Neutrophil (primary cell): ENCODE measurements around the gene RRM2.

Source experiments
- H3K27ac ChIP-seq: fragments of 200-600 bp; sonication (generic); 2 replicates; pipeline ENCODE4 v1.5.1; 2016; ENCODE audit warnings: mild to moderate bottlenecking, moderate library complexity
- H3K27me3 ChIP-seq: fragments of 200-600 bp; sonication (generic); 2 replicates; pipeline ENCODE4 v1.6.0; 2016; ENCODE audit warnings: mild to moderate bottlenecking
- H3K36me3 ChIP-seq: fragments of 200-600 bp; sonication (generic); 2 replicates; pipeline ENCODE4 v1.5.1; 2017
- H3K4me1 ChIP-seq, 2 experiments: fragments of 200-600 bp in 1 of 2; sonication (generic) in 1 of 2; 1 replicate in 1 of 2; 2 replicates in 1 of 2; pipeline versions ENCODE4 v1.5.1 to v1.6.1; 2013 to 2016; ENCODE audit warnings: low read depth in 1 of 2, low read length in 1 of 2, mild to moderate bottlenecking in 1 of 2, moderate library complexity in 1 of 2; ENCODE audit not compliant: control insufficient read depth in 1 of 2, insufficient read depth in 1 of 2
- H3K4me3 ChIP-seq, 2 experiments: fragments of 200-600 bp in 1 of 2; sonication (generic) in 1 of 2; 1 replicate in 1 of 2; 2 replicates in 1 of 2; pipeline ENCODE4 v1.5.1; 2013 to 2016; ENCODE audit warnings: low read depth in 1 of 2, low read length in 1 of 2, mild to moderate bottlenecking in 1 of 2, moderate library complexity in 1 of 2
- H3K9me3 ChIP-seq: fragments of 200-600 bp; sonication (generic); 2 replicates; pipeline ENCODE4 v1.5.1; 2016
- TF ChIP-seq, protein P1 (sequence below): fragments of 200-600 bp; sonication (generic); IDR thresholded peaks from 2 replicates; pipeline ENCODE4 v1.5.1; 2016; ENCODE audit warnings: antibody characterized with exemption

Gene RRM2

DNA sequence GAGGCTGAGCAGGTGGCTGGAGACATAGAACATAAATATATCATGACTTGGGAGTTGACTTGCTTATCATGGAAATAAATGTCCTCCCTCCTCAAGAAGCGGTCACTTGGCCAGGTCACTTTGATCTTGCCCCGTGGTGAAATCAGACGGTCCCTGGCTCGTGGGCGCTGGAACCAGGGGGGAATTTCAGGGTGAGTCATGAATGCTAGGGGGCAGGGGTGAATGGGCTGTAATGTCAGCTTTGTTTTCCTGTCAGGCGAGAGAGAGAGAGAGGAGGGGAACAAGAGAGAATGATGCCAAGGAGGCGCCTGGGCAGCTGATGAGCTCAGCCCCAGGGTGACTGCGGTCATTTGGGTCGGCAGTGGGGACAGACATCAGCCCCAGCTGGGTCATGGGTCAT is 47.7 kb downstream of the RRM2 start:
- H3K4me1 ChIP-seq = no peaks in the 10 kb centered on the region
- H3K27me3 ChIP-seq = no peaks in the 10 kb centered on the region
- TF ChIP-seq, protein P1, sequence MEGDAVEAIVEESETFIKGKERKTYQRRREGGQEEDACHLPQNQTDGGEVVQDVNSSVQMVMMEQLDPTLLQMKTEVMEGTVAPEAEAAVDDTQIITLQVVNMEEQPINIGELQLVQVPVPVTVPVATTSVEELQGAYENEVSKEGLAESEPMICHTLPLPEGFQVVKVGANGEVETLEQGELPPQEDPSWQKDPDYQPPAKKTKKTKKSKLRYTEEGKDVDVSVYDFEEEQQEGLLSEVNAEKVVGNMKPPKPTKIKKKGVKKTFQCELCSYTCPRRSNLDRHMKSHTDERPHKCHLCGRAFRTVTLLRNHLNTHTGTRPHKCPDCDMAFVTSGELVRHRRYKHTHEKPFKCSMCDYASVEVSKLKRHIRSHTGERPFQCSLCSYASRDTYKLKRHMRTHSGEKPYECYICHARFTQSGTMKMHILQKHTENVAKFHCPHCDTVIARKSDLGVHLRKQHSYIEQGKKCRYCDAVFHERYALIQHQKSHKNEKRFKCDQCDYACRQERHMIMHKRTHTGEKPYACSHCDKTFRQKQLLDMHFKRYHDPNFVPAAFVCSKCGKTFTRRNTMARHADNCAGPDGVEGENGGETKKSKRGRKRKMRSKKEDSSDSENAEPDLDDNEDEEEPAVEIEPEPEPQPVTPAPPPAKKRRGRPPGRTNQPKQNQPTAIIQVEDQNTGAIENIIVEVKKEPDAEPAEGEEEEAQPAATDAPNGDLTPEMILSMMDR = no peak
- H3K4me3 ChIP-seq = no peak overlapping the region
- no peaks in the 10 kb centered on the region for H3K9me3 ChIP-seq
- H3K27ac ChIP-seq = no peak overlapping the region
- peaks cover 61% of the 10 kb centered on the region for H3K36me3 ChIP-seq

DNA sequence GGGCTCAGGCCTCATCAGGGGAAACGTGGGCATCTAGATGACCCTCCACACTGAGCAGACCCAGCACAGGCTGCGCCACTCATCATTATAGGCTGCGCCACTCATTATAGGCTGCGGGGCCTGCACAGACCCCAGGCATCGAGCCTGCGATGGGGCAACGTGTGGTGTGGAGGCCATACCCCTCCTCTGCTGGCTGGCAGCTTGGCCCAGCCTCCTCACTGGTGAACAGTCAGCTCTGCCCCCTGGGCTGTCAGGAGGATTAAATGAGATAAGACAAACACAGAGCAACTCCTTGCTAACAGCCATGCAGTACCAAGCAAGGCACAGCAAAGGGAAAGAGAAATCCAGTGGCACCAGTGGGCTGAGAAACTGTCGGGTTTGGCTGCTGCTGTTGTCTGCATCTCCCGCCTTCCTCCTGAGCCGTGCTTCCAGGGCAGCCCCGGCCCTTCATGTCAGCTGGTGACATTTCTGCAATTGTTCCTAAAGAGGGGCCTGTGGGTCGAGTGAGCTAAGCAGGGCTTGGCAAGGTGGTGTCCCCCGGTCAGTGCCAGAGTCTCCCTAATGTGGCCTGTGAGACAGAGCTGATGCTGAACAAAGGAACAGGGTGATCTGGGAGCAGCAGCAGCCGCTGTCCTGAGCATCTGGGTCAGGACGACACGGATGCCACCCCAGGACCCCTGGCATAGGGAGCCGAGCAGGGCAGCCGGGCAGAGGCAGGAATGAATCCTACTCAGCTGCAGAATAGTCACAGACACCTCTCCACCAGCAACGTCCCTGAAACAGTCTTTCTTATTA is 48.7 kb downstream of the RRM2 start:
- Histone ChIP-seq H3K36me3 (peaks cover 52% of the 10 kb centered on the region), H3K4me1 (no peaks in the 10 kb centered on the region), H3K4me3 (no peak overlapping the region), H3K27ac (no peak overlapping the region), H3K9me3 (no peaks in the 10 kb centered on the region), H3K27me3 (no peaks in the 10 kb centered on the region)
- TF ChIP-seq, protein P1 = no peak

DNA sequence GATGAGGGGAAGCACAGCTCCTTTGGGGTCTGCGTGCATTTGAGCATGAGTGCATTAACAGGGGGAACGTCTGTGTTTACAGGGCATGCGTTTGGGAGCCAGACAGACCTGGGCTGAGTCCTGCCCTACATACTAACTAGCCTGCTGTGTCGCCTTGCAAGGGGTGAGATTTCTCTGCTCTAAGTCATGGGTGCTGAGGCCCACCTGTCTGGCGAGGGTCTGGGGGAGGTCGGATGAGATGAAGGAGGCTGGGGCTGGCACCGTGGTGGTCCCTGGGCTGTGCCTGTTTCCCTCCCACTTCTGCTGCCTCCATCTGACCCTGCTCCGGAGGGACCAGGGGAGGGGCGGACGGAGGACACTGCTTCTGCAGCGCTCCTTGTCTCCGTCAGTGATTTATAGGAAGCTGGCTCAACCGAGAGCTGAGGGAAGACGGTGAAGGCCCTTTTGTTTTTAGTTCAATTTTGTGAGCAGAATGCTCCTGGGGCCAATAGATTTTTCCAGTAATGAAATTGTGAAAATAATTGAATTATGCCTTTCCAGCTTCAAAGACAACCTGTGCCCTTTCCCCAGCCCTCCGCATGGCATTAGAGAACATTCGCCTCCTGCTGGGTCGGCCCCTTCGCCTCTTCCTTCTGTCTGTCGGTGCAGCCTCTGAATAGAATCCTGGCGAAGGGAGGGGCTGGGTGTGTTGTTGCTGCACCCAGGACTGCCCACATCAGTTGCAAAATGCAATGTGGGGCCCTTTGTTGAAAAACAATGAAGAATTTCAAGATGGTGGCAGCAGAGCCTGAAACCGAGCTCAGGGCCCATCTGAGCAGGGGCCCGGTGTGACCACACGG is 49.7 kb downstream of the RRM2 start:
- no peaks in the 10 kb centered on the region for H3K4me1 ChIP-seq
- no peak overlapping the region for H3K4me3 ChIP-seq
- no peak overlapping the region for H3K27ac ChIP-seq
- H3K9me3 ChIP-seq = no peaks in the 10 kb centered on the region
- TF ChIP-seq, protein P1 = no peak
- no peaks in the 10 kb centered on the region for H3K27me3 ChIP-seq
- peaks cover 48% of the 10 kb centered on the region for H3K36me3 ChIP-seq

DNA sequence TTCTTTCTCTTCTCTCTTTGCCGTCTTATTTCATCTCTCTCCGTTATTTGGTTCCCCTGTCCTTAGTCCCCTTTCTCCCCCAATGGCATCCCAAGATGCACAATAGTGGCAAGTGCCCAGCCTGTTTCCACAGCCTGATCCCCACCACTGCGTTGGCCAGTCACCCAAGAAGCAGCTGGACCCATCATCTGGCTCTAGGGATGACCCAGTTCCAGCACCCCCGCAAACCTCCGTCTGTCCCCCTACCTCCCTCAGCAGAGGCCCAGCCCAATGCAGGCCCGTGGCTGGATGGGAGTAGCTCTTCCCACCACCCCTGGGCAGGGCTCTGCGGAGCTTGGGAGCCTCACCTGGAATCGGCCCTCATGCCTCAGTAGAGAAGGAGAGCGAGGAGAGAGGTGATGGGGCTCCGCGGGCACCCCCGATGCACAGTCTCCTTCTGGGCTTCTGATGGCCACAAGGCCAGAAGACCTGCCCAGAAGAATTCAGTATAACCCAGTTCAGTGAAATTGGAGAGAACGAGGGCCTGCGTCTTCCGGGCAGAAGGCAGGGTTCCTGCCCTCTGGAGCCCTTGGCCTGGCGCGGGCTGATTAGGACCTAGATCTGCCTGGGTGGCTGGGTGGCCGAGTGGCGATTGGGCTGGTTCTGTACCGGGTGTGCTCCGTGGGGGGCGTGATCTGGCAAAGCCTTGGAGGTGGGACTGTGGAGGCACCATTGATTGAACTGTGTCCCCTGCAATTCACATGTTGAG is 50.9 kb downstream of the RRM2 start:
- H3K4me3 ChIP-seq = no peak overlapping the region
- TF ChIP-seq, protein P1 = no peak
- no peaks in the 10 kb centered on the region for H3K27me3 ChIP-seq
- H3K27ac ChIP-seq = no peak overlapping the region
- no peaks in the 10 kb centered on the region for H3K4me1 ChIP-seq
- peaks cover 46% of the 10 kb centered on the region for H3K36me3 ChIP-seq
- no peaks in the 10 kb centered on the region for H3K9me3 ChIP-seq

DNA sequence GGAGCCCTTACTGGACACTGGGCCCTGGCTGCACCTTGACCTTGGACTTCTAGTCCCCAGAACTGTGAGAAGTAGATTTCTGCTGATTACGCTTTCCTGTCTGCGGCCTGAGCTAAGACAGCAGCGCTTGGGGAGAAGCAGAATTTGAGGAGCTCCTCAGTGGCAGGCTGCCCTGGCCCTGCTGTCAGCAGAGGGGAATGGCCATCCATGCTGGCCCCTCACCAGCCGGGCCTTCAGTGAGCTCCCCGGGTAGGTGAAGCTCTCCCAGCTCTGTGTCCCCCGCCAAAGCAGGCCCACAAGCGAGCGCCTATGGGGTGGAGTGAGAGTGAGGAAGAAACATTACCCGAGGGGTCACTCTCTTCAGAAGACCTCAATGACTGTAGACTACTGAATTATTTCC is 51.6 kb downstream of the RRM2 start:
- H3K36me3 ChIP-seq = peaks cover 52% of the 10 kb centered on the region
- TF ChIP-seq, protein P1 = no peak
- no peak overlapping the region for H3K27ac ChIP-seq
- no peaks in the 10 kb centered on the region for H3K9me3 ChIP-seq
- H3K4me1 ChIP-seq = no peaks in the 10 kb centered on the region
- H3K27me3 ChIP-seq = no peaks in the 10 kb centered on the region
- H3K4me3 ChIP-seq = no peak overlapping the region
